Urinary bladder (tissue), 4 donors: ENCODE results near the gene METTL17. TPM values are rescaled to one million over a fixed set of nuclear protein-coding genes. Genes with fewer than 3 reads are reported as not detected.
A peak's percentile ranks its signal among the peaks of the same experiment; 100 is the strongest.
"Not testable (repeated sequence)": the region's sequence is repeated elsewhere in the genome, so short reads cannot be mapped to it uniquely, and the experiment has no call there.

Source experiments
- DNase-seq: peaks from one replicate; pipeline ENCODE4 v3.0.0-alpha.2; 2015; ENCODE audit errors: extremely low spot score
- H3K27ac ChIP-seq: one replicate; pipeline ENCODE4 v1.5.1; 2013; ENCODE audit warnings: low read depth, mild to moderate bottlenecking, moderate library complexity
- H3K36me3 ChIP-seq: one replicate; pipeline ENCODE4 v1.6.1; 2013; ENCODE audit warnings: mild to moderate bottlenecking, moderate library complexity; ENCODE audit not compliant: insufficient read depth
- H3K4me1 ChIP-seq: one replicate; pipeline ENCODE4 v1.6.1; 2013; ENCODE audit warnings: mild to moderate bottlenecking, moderate library complexity; ENCODE audit not compliant: insufficient read depth
- H3K4me3 ChIP-seq: one replicate; pipeline ENCODE4 v1.5.1; 2013; ENCODE audit warnings: low read depth, low read length
- WGBS: extraction: QIAGEN DNeasy Blood & Tissue Kit; methylation state at CpG from one replicate; pipeline ENCODE4 v1.1.7; 2013; 5-methylcytosine and 5-hydroxymethylcytosine counted together
- polyA plus RNA-seq: library from polyadenylated mRNA; stranded (reverse); fragments of 200-250 nt; gene quantifications from one replicate; pipeline ENCODE4 v1.2.3, GENCODE V29; 2013
- small RNA-seq: library from RNA; depleted of rRNA; stranded (forward); fragments of <200 nt; gene quantifications from one replicate; pipeline ENCODE3, GENCODE V24; 2014
- total RNA-seq: library from RNA; depleted of rRNA; stranded (reverse); fragments of >200 nt; gene quantifications from one replicate; pipeline ENCODE4 v1.2.3, GENCODE V29; 2014
- donor health status: healthy with polysubstance abuse.
- donor health status: healthy.

The METTL17 gene
- total and polyA plus RNA-seq, 2 donors = 38.3 to 52.1 TPM

GRCh38 chr14:21038441-21039422, 49.0 kb downstream of the METTL17 start:
- H3K27ac ChIP-seq = peak overlapping the region; percentile 59
- H3K4me1 ChIP-seq = no peaks in the 10 kb centered on the region
- WGBS = 13% methylated on average over 10 of the region's 10 CpGs
- no peaks in the 10 kb centered on the region for H3K36me3 ChIP-seq
- no peak overlapping the region for H3K4me3 ChIP-seq
- no peak for DNase-seq

- DNase-seq = no peak
- no peaks in the 10 kb centered on the region for H3K4me1 ChIP-seq
Observed at GRCh38 chr14:21039585-21040369, 50.0 kb downstream of the METTL17 start.

GRCh38 chr14:21040370-21040925, 50.7 kb downstream of the METTL17 start:
- WGBS = 69% methylated on average over 8 of the region's 8 CpGs
- DNase-seq = no peak
- no peak overlapping the region for H3K4me3 ChIP-seq
- no peak overlapping the region for H3K27ac ChIP-seq
- no peaks in the 10 kb centered on the region for H3K4me1 ChIP-seq
- H3K36me3 ChIP-seq = no peaks in the 10 kb centered on the region

More at GRCh38 chr14:21039585-21040369, 50.0 kb downstream of the METTL17 start:
- no peaks in the 10 kb centered on the region for H3K36me3 ChIP-seq
- WGBS = 46% methylated on average over 8 of the region's 8 CpGs
- no peak overlapping the region for H3K4me3 ChIP-seq
- peak overlapping the region; percentile 59 for H3K27ac ChIP-seq

- H3K4me1 ChIP-seq, DNase-seq, H3K4me3 ChIP-seq, H3K27ac ChIP-seq, H3K36me3 ChIP-seq: not testable (repeated sequence)
- WGBS = 85% methylated on average over 3 of the region's 3 CpGs
Observed at GRCh38 chr14:21040941-21041340, 51.2 kb downstream of the METTL17 start.

GRCh38 chr14:21041676-21042433, 52.1 kb downstream of the METTL17 start, which contains the start of gene RNASE7:
RNASE7 (plus strand) TSS chr14:21042362; CDS start chr14:21042993, 631 bp downstream.
- DNase-seq = no peak
- no peak within 1 kb of the TSS for H3K4me3 ChIP-seq
- no peaks in the 10 kb centered on the region for H3K4me1 ChIP-seq
- WGBS = 68% methylated on average over 11 of the region's 11 CpGs
- no peaks in the 10 kb centered on the region for H3K36me3 ChIP-seq
- H3K27ac ChIP-seq = no peak within 1 kb of the TSS

- DNase-seq = no peak
- H3K27ac ChIP-seq = no peak overlapping the region
- 71% methylated on average over 8 of the region's 8 CpGs for WGBS
- H3K4me1 ChIP-seq = no peaks in the 10 kb centered on the region
- H3K36me3 ChIP-seq = no peaks in the 10 kb centered on the region
- no peak overlapping the region for H3K4me3 ChIP-seq
Observed at GRCh38 chr14:21042918-21043317, 53.1 kb downstream of the METTL17 start.

GRCh38 chr14:21043387-21043973, 53.7 kb downstream of the METTL17 start:
- Histone ChIP-seq H3K4me3 (no peak overlapping the region), H3K4me1 (no peaks in the 10 kb centered on the region), H3K36me3 (no peaks in the 10 kb centered on the region), H3K27ac (no peak overlapping the region)
- DNase-seq = no peak
- 45% methylated on average over 2 of the region's 2 CpGs for WGBS

GRCh38 chr14:21043974-21044618, 54.3 kb downstream of the METTL17 start:
- no peaks in the 10 kb centered on the region for H3K4me1 ChIP-seq

More at GRCh38 chr14:21043974-21044618, 54.3 kb downstream of the METTL17 start:
- Histone ChIP-seq H3K27ac (no peak overlapping the region), H3K4me3 (no peak overlapping the region), H3K36me3 (no peaks in the 10 kb centered on the region)
- 50% methylated on average over 6 of the region's 6 CpGs for WGBS
- no peak for DNase-seq

Small RNA genes within 50 kb of the gene (small RNA-seq; reads per million reads assigned to genes)
- not detected for gene RN7SL189P

Other genes starting within 250 kb of the METTL17 start
- gene EDDM3A, start 244.1 kb upstream of the METTL17 start, total RNA-seq = not detected
- not detected for gene EDDM3A, start 244.1 kb upstream of the METTL17 start, polyA plus RNA-seq
- not detected for gene EDDM3B, start 221.6 kb upstream of the METTL17 start, total RNA-seq
- not detected for gene EDDM3B, start 221.6 kb upstream of the METTL17 start, polyA plus RNA-seq
- 5.6 TPM for gene RNASE6, start 208.7 kb upstream of the METTL17 start, total RNA-seq
- 18.0 TPM for gene RNASE6, start 208.7 kb upstream of the METTL17 start, polyA plus RNA-seq
- 139 TPM for gene RNASE1, start 187.1 kb upstream of the METTL17 start, total RNA-seq
- 323 TPM for gene RNASE1, start 187.1 kb upstream of the METTL17 start, polyA plus RNA-seq
- gene RNASE3, start 98.6 kb upstream of the METTL17 start, total RNA-seq = not detected
- gene RNASE3, start 98.6 kb upstream of the METTL17 start, polyA plus RNA-seq = not detected
- gene RNASE2, start 34.5 kb upstream of the METTL17 start, total RNA-seq = 1.3 TPM
- 11.4 TPM for gene RNASE2, start 34.5 kb upstream of the METTL17 start, polyA plus RNA-seq
- 1.2 TPM for gene SLC39A2, start 9.3 kb downstream of the METTL17 start, total RNA-seq
- gene SLC39A2, start 9.3 kb downstream of the METTL17 start, polyA plus RNA-seq = 0.47 TPM
- gene NDRG2, start 35.1 kb downstream of the METTL17 start, total RNA-seq = 84.5 TPM
- 272 TPM for gene NDRG2, start 35.1 kb downstream of the METTL17 start, polyA plus RNA-seq
- not detected for gene TPPP2, start 40.2 kb downstream of the METTL17 start, total RNA-seq
- not detected for gene TPPP2, start 40.2 kb downstream of the METTL17 start, polyA plus RNA-seq
- gene RNASE13, start 44.8 kb downstream of the METTL17 start, total RNA-seq = not detected
- not detected for gene RNASE13, start 44.8 kb downstream of the METTL17 start, polyA plus RNA-seq
- not detected for gene RNASE7, start 52.4 kb downstream of the METTL17 start, total RNA-seq
- 0.06 TPM for gene RNASE7, start 52.4 kb downstream of the METTL17 start, polyA plus RNA-seq
- gene RNASE8, start 67.8 kb downstream of the METTL17 start, total RNA-seq = not detected
- not detected for gene RNASE8, start 67.8 kb downstream of the METTL17 start, polyA plus RNA-seq
- gene ARHGEF40, start 80.3 kb downstream of the METTL17 start, total RNA-seq = 43.9 TPM
- 27.9 TPM for gene ARHGEF40, start 80.3 kb downstream of the METTL17 start, polyA plus RNA-seq
- gene ZNF219, start 108.7 kb downstream of the METTL17 start, total RNA-seq = 9.8 TPM
- gene ZNF219, start 108.7 kb downstream of the METTL17 start, polyA plus RNA-seq = 67.1 TPM
- 0.37 TPM for gene TMEM253, start 111.1 kb downstream of the METTL17 start, total RNA-seq
- 0.42 TPM for gene TMEM253, start 111.1 kb downstream of the METTL17 start, polyA plus RNA-seq
- not detected for gene OR5AU1, start 166.1 kb downstream of the METTL17 start, total RNA-seq
- gene OR5AU1, start 166.1 kb downstream of the METTL17 start, polyA plus RNA-seq = not detected